Astrocyte of the spinal cord (primary cell): ENCODE measurements around the gene CFAP299.

Experiments
- DNase-seq: peaks from one replicate; pipeline ENCODE4 v3.0.0; 2011; ENCODE audit warnings: low read depth, low spot score
- H3K4me3 ChIP-seq: 2 replicates; pipeline ENCODE4 v1.5.1; 2011; ENCODE audit warnings: low read depth, mild to moderate bottlenecking, low read length, moderate library complexity
- in situ Hi-C: cut with HindIII; loops from 2 replicates; pipeline ENCODE4 v1.10.0; 2017; ENCODE audit warnings: low sequenced_read_pairs
- TF ChIP-seq, protein P1 (sequence below): IDR thresholded peaks from 2 replicates; pipeline ENCODE4 v1.5.1; 2012; ENCODE audit warnings: low read depth, mild to moderate bottlenecking, low read length, inconsistent platforms

CFAP299 gene

GRCh38 chr4:80459918-80460473 lies 124.5 kb downstream of the CFAP299 start:
- in situ Hi-C loops: no loop called here
- H3K4me3 ChIP-seq: no peak overlapping the region
- TF ChIP-seq, protein P1, sequence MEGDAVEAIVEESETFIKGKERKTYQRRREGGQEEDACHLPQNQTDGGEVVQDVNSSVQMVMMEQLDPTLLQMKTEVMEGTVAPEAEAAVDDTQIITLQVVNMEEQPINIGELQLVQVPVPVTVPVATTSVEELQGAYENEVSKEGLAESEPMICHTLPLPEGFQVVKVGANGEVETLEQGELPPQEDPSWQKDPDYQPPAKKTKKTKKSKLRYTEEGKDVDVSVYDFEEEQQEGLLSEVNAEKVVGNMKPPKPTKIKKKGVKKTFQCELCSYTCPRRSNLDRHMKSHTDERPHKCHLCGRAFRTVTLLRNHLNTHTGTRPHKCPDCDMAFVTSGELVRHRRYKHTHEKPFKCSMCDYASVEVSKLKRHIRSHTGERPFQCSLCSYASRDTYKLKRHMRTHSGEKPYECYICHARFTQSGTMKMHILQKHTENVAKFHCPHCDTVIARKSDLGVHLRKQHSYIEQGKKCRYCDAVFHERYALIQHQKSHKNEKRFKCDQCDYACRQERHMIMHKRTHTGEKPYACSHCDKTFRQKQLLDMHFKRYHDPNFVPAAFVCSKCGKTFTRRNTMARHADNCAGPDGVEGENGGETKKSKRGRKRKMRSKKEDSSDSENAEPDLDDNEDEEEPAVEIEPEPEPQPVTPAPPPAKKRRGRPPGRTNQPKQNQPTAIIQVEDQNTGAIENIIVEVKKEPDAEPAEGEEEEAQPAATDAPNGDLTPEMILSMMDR: no peak
- DNase-seq: no peak

- in situ Hi-C loops: no loop called here
- TF ChIP-seq, protein P1: no peak
- no peak for DNase-seq
- H3K4me3 ChIP-seq: no peak overlapping the region
Observed at GRCh38 chr4:80461412-80461811, 125.9 kb downstream of the CFAP299 start.

- no peak overlapping the region for H3K4me3 ChIP-seq
- DNase-seq: no peak
- in situ Hi-C loops: no loop called here
- TF ChIP-seq, protein P1: no peak
Observed at GRCh38 chr4:80462621-80463091, 127.1 kb downstream of the CFAP299 start.

DNA sequence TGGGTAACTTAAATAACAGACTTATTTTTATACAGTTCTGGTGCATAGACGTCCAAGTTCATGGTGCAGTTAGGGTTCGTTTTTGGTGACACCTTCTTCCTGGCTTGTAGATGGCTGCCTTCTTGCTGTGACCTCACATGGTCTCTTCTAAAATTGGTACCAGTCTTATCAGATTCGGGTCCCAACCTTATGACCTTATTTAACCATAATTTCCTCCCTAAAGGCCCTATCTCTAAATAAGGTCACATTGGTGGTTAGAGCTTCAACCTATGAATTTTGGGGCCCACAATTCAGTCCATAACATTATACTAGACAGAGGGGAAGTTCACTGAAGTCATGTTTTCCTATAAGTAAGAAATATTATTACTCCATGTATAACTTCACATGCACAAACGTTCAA lies 128.0 kb downstream of the CFAP299 start:
- in situ Hi-C loops: no loop called here
- no peak overlapping the region for H3K4me3 ChIP-seq
- TF ChIP-seq, protein P1: no peak
- no peak for DNase-seq

DNA sequence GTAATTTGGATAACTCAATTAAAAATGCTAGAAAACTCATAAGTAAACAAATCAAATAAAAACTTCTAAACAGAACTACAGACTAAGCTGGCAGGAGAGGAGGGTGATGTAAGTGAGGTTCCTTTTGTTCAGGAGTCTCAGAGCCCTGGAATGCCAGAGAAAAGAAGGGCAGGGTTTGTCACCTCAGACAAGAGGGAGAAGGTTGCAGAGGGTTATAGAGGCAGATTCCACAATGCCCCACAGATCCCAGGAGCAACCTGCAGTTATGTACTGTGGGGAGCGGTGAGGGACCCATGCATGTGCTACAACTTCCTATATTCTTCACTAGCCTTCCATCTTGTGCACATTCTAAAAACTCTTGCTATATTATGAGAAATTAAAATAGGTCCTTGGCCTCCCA lies 129.7 kb downstream of the CFAP299 start:
- DNase-seq: no peak
- no peak overlapping the region for H3K4me3 ChIP-seq
- TF ChIP-seq, protein P1: no peak
- in situ Hi-C loops: no loop called here

DNA sequence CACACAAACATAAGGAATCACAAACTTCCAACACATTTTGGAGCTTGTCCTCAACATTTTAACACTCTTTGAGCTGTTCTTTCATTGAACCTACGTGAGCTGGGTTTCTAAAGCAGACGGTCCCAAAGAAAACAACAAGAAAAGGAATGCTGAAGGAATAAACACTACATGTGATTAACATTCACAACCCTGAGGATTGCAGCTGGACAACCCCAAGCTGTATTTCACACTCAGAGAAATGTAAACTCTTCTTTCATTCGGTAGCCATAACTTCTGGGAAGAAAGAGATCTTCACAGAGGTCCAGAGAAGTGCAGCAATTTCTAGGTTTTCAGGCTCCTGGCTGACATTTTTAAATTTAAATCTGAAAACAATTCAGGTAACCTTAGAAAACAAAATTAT lies 130.2 kb downstream of the CFAP299 start:
- in situ Hi-C loops: no loop called here
- H3K4me3 ChIP-seq: no peak overlapping the region
- no peak for DNase-seq
- TF ChIP-seq, protein P1: no peak

GRCh38 chr4:80466618-80467017 lies 131.1 kb downstream of the CFAP299 start:
- in situ Hi-C loops: no loop called here
- no peak for DNase-seq
- H3K4me3 ChIP-seq: no peak overlapping the region
- TF ChIP-seq, protein P1: no peak
